Astrocyte (in vitro differentiated cells and primary cell): ENCODE results near the gene NEK2. TPM values are rescaled to one million over a fixed set of nuclear protein-coding genes. Genes with fewer than 3 reads are reported as not detected.

Experiments used
- DNase-seq: peaks from one replicate; pipeline ENCODE4 v3.0.0-alpha.2; 2010; ENCODE audit warnings: low read depth
- FAIRE-seq: peaks from 2 replicates; lab custom pipeline; 2011; peaks lifted over from hg19 to GRCh38; lab: Jason Lieb, UNC
- H2AFZ ChIP-seq: 2 replicates; pipeline ENCODE4 v1.6.0; 2012; ENCODE audit warnings: low read depth, low read length, inconsistent platforms
- H3K27ac ChIP-seq: 2 replicates; pipeline ENCODE4 v1.5.1; 2011; ENCODE audit warnings: low read depth, low read length, inconsistent platforms
- H3K27me3 ChIP-seq: 2 replicates; pipeline ENCODE4 v1.6.0; 2011; ENCODE audit warnings: low read length, inconsistent platforms; ENCODE audit not compliant: insufficient read depth
- H3K36me3 ChIP-seq: 2 replicates; pipeline ENCODE4 v1.5.1; 2011; ENCODE audit warnings: low read length, inconsistent platforms; ENCODE audit not compliant: insufficient read depth
- H3K4me1 ChIP-seq: 2 replicates; pipeline ENCODE4 v1.5.1; 2011; ENCODE audit warnings: low read length, inconsistent platforms; ENCODE audit not compliant: insufficient read depth
- H3K4me2 ChIP-seq: 2 replicates; pipeline ENCODE4 v1.6.0; 2012; ENCODE audit warnings: low read length, inconsistent platforms
- H3K4me3 ChIP-seq: 2 replicates; pipeline ENCODE4 v1.5.1; 2011; ENCODE audit warnings: low read depth, mild to moderate bottlenecking, low read length, inconsistent platforms; ENCODE audit not compliant: insufficient read depth
- H3K79me2 ChIP-seq: 2 replicates; pipeline ENCODE4 v1.6.0; 2012; ENCODE audit warnings: mild to moderate bottlenecking, low read length, inconsistent platforms; ENCODE audit not compliant: insufficient read depth
- H3K9ac ChIP-seq: 2 replicates; pipeline ENCODE4 v1.6.0; 2012; ENCODE audit warnings: mild to moderate bottlenecking, low read length, inconsistent platforms
- H3K9me3 ChIP-seq: 2 replicates; pipeline ENCODE4 v1.5.1; 2012; ENCODE audit warnings: low read depth, mild to moderate bottlenecking, low read length, inconsistent platforms; ENCODE audit not compliant: insufficient read depth
- H4K20me1 ChIP-seq: 2 replicates; pipeline ENCODE4 v1.6.0; 2012; ENCODE audit warnings: low read length, inconsistent platforms; ENCODE audit not compliant: insufficient read depth
- H3K27ac Mint-ChIP-seq: one replicate; pipeline ENCODE4 v1.8.0; 2021; ENCODE audit warnings: mild to moderate bottlenecking, mixed read lengths; ENCODE audit not compliant: unreplicated experiment
- H3K27me3 Mint-ChIP-seq: one replicate; pipeline ENCODE4 v1.8.0; 2021; ENCODE audit warnings: low read depth, mixed read lengths; ENCODE audit not compliant: unreplicated experiment
- H3K36me3 Mint-ChIP-seq: one replicate; pipeline ENCODE4 v1.8.0; 2021; ENCODE audit warnings: low read depth, mixed read lengths; ENCODE audit not compliant: unreplicated experiment
- H3K4me1 Mint-ChIP-seq: one replicate; pipeline ENCODE4 v1.8.0; 2021; ENCODE audit warnings: low read depth, mixed read lengths; ENCODE audit not compliant: unreplicated experiment
- H3K4me3 Mint-ChIP-seq: one replicate; pipeline ENCODE4 v1.8.0; 2021; ENCODE audit warnings: mild to moderate bottlenecking, moderate library complexity, mixed read lengths; ENCODE audit not compliant: unreplicated experiment
- H3K9me3 Mint-ChIP-seq: one replicate; pipeline ENCODE4 v1.8.0; 2021; ENCODE audit warnings: mild to moderate bottlenecking, mixed read lengths; ENCODE audit not compliant: unreplicated experiment
- EZH2 ChIP-seq: IDR thresholded peaks from 2 replicates; pipeline ENCODE4 v1.6.1; 2012; ENCODE audit warnings: mild to moderate bottlenecking, low read length, inconsistent platforms; ENCODE audit not compliant: insufficient read depth
- total RNA-seq: library from RNA; stranded (reverse); gene quantifications from 2 replicates; pipeline ENCODE4 v1.2.1, GENCODE V29; 2021
- TF ChIP-seq, protein P1 (sequence below): IDR thresholded peaks from 2 replicates; pipeline ENCODE4 v1.5.1; 2011; ENCODE audit warnings: low read depth, mild to moderate bottlenecking, inconsistent platforms, low read length, moderate library complexity; ENCODE audit not compliant: insufficient read depth

The NEK2 gene
- total RNA-seq, 1 donor from 2014 or later, result 1.6 TPM

DNA sequence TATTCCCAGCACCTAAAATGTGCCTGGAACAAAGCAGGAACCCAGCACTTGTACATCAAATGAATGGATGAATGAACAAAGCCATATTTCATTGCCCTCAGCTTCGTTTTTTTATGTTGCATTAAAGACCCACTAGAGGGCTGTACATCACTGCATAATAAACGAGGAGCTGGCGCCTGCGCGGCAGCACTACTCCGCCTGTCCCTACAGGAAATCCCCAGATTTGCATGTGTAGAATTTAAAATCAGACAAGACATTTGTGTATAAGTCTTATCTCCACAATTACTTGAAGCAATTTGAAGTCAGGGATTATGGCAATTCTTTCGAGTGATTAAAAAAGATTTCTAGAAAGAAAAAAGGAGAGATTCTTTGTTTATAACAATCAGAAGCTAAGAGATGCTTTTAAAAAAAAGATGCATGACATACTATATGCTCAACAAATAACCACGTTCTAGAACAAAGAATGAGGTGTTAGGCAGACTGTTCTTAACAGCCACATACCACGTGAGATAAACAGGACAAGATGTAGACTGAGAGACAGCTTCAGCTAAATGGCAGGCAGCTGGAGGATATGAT is 5.4 kb upstream of the NEK2 start:
- H2AFZ ChIP-seq, result peak overlapping the region; percentile 43
- Mint-ChIP-seq H3K9me3 (no peaks in the 10 kb centered on the region), H3K36me3 (no peaks in the 10 kb centered on the region), H3K27ac (no peak overlapping the region), H3K27me3 (peaks cover 9% of the 10 kb centered on the region), H3K4me3 (no peak overlapping the region), H3K4me1 (peaks cover 3% of the 10 kb centered on the region)
- no peak overlapping the region for H3K27ac ChIP-seq
- H3K4me1 ChIP-seq, result no peaks in the 10 kb centered on the region
- H3K4me2 ChIP-seq, result no peak overlapping the region
- H3K27me3 ChIP-seq, result no peaks in the 10 kb centered on the region
- FAIRE-seq (peak; percentile 66), DNase-seq (peak; percentile 69)
- H3K79me2 ChIP-seq, result no peaks in the 10 kb centered on the region
- H3K9me3 ChIP-seq, result no peaks in the 10 kb centered on the region
- no peak overlapping the region for H3K9ac ChIP-seq
- no peak overlapping the region for H3K4me3 ChIP-seq
- no peaks in the 10 kb centered on the region for H3K36me3 ChIP-seq
- no peak for TF ChIP-seq EZH2
- TF ChIP-seq, protein P1, sequence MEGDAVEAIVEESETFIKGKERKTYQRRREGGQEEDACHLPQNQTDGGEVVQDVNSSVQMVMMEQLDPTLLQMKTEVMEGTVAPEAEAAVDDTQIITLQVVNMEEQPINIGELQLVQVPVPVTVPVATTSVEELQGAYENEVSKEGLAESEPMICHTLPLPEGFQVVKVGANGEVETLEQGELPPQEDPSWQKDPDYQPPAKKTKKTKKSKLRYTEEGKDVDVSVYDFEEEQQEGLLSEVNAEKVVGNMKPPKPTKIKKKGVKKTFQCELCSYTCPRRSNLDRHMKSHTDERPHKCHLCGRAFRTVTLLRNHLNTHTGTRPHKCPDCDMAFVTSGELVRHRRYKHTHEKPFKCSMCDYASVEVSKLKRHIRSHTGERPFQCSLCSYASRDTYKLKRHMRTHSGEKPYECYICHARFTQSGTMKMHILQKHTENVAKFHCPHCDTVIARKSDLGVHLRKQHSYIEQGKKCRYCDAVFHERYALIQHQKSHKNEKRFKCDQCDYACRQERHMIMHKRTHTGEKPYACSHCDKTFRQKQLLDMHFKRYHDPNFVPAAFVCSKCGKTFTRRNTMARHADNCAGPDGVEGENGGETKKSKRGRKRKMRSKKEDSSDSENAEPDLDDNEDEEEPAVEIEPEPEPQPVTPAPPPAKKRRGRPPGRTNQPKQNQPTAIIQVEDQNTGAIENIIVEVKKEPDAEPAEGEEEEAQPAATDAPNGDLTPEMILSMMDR, result peak; percentile 84
- no peaks in the 10 kb centered on the region for H4K20me1 ChIP-seq

DNA sequence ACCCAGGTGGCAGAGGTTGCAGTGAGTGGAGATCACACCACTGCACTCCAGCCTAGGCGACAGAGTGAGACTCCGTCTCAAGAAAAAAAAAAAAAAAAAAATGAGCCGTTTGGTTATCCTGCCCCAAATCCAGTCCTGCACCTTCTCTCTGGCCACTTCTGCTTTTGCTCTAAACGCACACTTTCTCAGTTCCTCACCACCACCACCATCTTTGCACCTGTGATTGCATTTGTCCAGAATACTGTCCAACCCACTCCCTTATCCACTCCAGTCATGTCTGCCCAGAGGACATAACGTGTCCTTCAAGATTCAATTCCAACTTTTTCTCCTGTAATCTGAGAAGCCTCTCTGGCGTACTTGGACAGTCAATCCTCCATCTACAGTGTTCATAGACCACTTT is 2.2 kb upstream of the NEK2 start:
- Mint-ChIP-seq H3K4me1 (peaks cover 3% of the 10 kb centered on the region), H3K4me3 (no peak overlapping the region), H3K27me3 (peaks cover 1% of the 10 kb centered on the region), H3K36me3 (no peaks in the 10 kb centered on the region), H3K9me3 (no peaks in the 10 kb centered on the region), H3K27ac (no peak overlapping the region)
- H3K4me2 ChIP-seq, result no peak overlapping the region
- H3K36me3 ChIP-seq, result no peaks in the 10 kb centered on the region
- no peak for FAIRE-seq
- H3K4me1 ChIP-seq, result peaks cover 4% of the 10 kb centered on the region
- no peak overlapping the region for H3K27ac ChIP-seq
- H3K9me3 ChIP-seq, result no peaks in the 10 kb centered on the region
- H3K79me2 ChIP-seq, result peaks cover 19% of the 10 kb centered on the region
- H4K20me1 ChIP-seq, result no peaks in the 10 kb centered on the region
- H3K9ac ChIP-seq, result no peak overlapping the region
- no peaks in the 10 kb centered on the region for H3K27me3 ChIP-seq
- H2AFZ ChIP-seq, result no peak overlapping the region
- TF ChIP-seq EZH2, result no peak
- TF ChIP-seq, protein P1, result no peak
- no peak for DNase-seq
- no peak overlapping the region for H3K4me3 ChIP-seq

DNA sequence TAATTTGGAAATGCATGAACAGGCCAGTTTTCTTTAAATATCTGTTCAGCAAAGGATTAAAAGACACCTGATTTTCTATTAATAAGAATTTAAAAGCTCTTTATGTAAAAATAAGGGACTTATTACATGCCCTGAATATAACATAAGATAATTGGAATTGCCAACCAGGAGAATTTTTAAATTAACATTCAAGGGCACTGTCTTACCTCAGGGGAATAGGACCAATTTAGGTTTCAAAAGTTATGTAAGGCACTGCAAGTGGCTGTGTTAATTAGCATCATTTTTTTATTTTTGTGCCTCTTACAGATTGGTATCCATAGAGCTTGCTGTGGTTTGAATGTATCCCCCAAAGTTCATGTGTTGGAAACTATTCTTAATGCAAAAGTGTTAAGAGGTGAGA is 1.3 kb upstream of the NEK2 start:
- H3K4me1 Mint-ChIP-seq, result peaks cover 3% of the 10 kb centered on the region
- Histone ChIP-seq H3K9ac (no peak overlapping the region), H3K27ac (no peak overlapping the region), H4K20me1 (no peaks in the 10 kb centered on the region), H3K79me2 (peaks cover 21% of the 10 kb centered on the region), H3K27me3 (no peaks in the 10 kb centered on the region), H3K4me3 (no peak overlapping the region), H3K9me3 (no peaks in the 10 kb centered on the region), H2AFZ (no peak overlapping the region), H3K4me1 (peaks cover 4% of the 10 kb centered on the region), H3K36me3 (no peaks in the 10 kb centered on the region), H3K4me2 (no peak overlapping the region)
- H3K27me3 Mint-ChIP-seq, result no peaks in the 10 kb centered on the region
- no peak for TF ChIP-seq EZH2
- TF ChIP-seq, protein P1, result no peak
- FAIRE-seq (no peak), DNase-seq (no peak)
- H3K27ac Mint-ChIP-seq, result no peak overlapping the region
- H3K4me3 Mint-ChIP-seq, result peak overlapping the region; percentile 70
- H3K9me3 Mint-ChIP-seq, result no peaks in the 10 kb centered on the region
- H3K36me3 Mint-ChIP-seq, result no peaks in the 10 kb centered on the region
